K562 (cell line): Measurements from ENCODE around the gene RGL2. TPM values are rescaled to one million over a fixed set of nuclear protein-coding genes. Genes with fewer than 3 reads are reported as not detected.
A peak's percentile ranks its signal among the peaks of the same experiment; 100 is the strongest.

Experiments
- CAMTA2 ChIP-seq: fragments of 250-450 bp; sonication (Bioruptor Pico); conservative IDR thresholded peaks from 2 replicates; pipeline ENCODE4 v1.5.1; 2022
- CBX5 ChIP-seq: IDR thresholded peaks from 2 replicates; pipeline ENCODE4 v1.6.1; 2014; ENCODE audit warnings: low read depth, borderline replicate concordance
- CXXC5 ChIP-seq: fragments of 250-450 bp; sonication (Bioruptor Pico); IDR thresholded peaks from 2 replicates; pipeline ENCODE4 v1.8.0; 2022; ENCODE audit warnings: inconsistent platforms, mild to moderate bottlenecking, moderate library complexity
- DNMT1 ChIP-seq: fragments of 450-650 bp; IDR thresholded peaks from 2 replicates; pipeline ENCODE4 v1.6.1; 2016; ENCODE audit warnings: antibody characterized with exemption, mild to moderate bottlenecking
- EGR1 ChIP-seq: fragments of 450-650 bp; conservative IDR thresholded peaks from 2 replicates; pipeline ENCODE4 v1.6.1; 2017; ENCODE audit warnings: mild to moderate bottlenecking
- MYBL2 ChIP-seq, 2 experiments: fragments of 450-650 bp in 1 of 2; sonication (generic) in 1 of 2; formaldehyde crosslinking in 1 of 2; IDR thresholded peaks; 2 replicates each; pipeline versions ENCODE4 v1.6.1 to v1.8.1; 2017 to 2022; ENCODE audit warnings: borderline replicate concordance in 1 of 2, inconsistent platforms in 1 of 2, low read depth in 1 of 2, mild to moderate bottlenecking in 1 of 2, missing genetic modification reagents in 1 of 2, moderate library complexity in 1 of 2
- NFE2 ChIP-seq: IDR thresholded peaks from 2 replicates; pipeline ENCODE4 v1.6.1; 2014; ENCODE audit warnings: antibody characterized with exemption, low read depth
- SPI1 ChIP-seq: IDR thresholded peaks from 2 replicates; pipeline ENCODE4 v1.6.1; 2011; ENCODE audit warnings: low read depth, low read length, control low read depth, borderline replicate concordance
- ZNF384 ChIP-seq: IDR thresholded peaks from 2 replicates; pipeline ENCODE4 v1.6.1; 2012; ENCODE audit warnings: low read depth, low read length, improper control_type of control experiment
- polyA plus RNA-seq, 8 experiments: library from polyadenylated mRNA; depleted of rRNA in 4 of 8; stranded (reverse) in 5 of 8; unstranded in 3 of 8; fragments of >200 nt; fragmentation: Nextera tagmentation in 2 of 8; fragmentation: Illumina TruSeq in 1 of 8; extraction: Ambion mirVana in 2 of 8; extraction: Trizol in 1 of 8; gene quantifications; 2 replicates each; pipeline versions ENCODE4 v1.2.1 to v1.2.3, GENCODE V29; 2011 to 2014; ENCODE audit warnings: inconsistent platforms in 1 of 8, missing spikeins in 1 of 8
- total RNA-seq, 7 experiments: library from RNA; depleted of rRNA in 6 of 7; stranded (reverse); fragments of >200 nt in 6 of 7; fragmentation: Illumina TruSeq in 2 of 7; extraction: Trizol in 2 of 7; gene quantifications; 2 replicates each; pipeline versions ENCODE4 v1.2.1 to v1.2.3, GENCODE V29; 2011 to 2021; ENCODE audit warnings: low replicate concordance in 1 of 7
- TF ChIP-seq, protein P1 (sequence below): IDR thresholded peaks from 2 replicates; pipeline ENCODE4 v1.6.1; 2014; ENCODE audit warnings: antibody characterized with exemption
- TF ChIP-seq, protein P2 (sequence below): sonication (generic); formaldehyde crosslinking; IDR thresholded peaks from 2 replicates; pipeline ENCODE4 v1.9.0; 2022; ENCODE audit warnings: mild to moderate bottlenecking, missing genetic modification reagents
- TF ChIP-seq, protein P3 (sequence below): fragments of 200-800 bp; sonication (Bioruptor generic); IDR thresholded peaks from 2 replicates; pipeline ENCODE4 v1.6.1; 2017; ENCODE audit warnings: missing genetic modification characterization, missing compliant biosample characterization

The RGL2 gene
- total and polyA plus RNA-seq, 9 of the 15 experiments (the other 6 are each of a cell fraction or from before 2014, with no cell fraction given) = 1.8 to 57.1 (median 19.5) TPM

DNA sequence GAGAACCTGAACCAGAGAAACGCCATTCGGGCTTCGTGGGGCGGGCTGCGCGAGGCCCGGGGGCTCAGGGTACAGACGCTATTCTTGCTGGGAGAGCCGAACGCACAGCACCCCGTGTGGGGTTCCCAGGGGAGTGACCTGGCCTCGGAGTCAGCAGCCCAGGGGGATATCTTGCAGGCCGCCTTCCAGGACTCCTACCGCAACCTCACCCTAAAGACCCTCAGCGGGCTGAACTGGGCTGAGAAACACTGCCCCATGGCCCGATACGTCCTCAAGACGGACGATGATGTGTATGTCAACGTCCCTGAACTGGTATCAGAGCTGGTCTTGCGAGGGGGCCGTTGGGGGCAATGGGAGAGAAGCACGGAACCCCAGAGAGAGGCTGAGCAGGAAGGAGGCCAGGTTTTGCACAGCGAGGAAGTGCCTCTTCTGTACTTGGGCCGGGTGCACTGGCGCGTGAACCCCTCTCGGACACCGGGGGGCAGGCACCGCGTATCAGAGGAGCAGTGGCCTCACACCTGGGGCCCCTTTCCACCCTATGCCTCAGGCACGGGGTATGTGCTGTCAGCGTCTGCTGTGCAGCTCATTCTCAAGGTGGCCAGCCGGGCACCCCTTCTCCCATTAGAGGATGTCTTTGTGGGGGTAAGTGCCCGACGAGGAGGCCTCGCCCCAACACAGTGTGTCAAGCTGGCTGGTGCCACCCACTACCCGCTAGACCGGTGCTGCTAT lies 20.9 kb downstream of the RGL2 start (continued):
- TF ChIP-seq, protein P1, sequence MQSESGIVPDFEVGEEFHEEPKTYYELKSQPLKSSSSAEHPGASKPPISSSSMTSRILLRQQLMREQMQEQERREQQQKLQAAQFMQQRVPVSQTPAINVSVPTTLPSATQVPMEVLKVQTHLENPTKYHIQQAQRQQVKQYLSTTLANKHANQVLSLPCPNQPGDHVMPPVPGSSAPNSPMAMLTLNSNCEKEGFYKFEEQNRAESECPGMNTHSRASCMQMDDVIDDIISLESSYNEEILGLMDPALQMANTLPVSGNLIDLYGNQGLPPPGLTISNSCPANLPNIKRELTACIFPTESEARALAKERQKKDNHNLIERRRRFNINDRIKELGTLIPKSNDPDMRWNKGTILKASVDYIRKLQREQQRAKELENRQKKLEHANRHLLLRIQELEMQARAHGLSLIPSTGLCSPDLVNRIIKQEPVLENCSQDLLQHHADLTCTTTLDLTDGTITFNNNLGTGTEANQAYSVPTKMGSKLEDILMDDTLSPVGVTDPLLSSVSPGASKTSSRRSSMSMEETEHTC = no peak
- TF ChIP-seq NFE2 = no peak
- no peak for TF ChIP-seq EGR1
- TF ChIP-seq, protein P2, sequence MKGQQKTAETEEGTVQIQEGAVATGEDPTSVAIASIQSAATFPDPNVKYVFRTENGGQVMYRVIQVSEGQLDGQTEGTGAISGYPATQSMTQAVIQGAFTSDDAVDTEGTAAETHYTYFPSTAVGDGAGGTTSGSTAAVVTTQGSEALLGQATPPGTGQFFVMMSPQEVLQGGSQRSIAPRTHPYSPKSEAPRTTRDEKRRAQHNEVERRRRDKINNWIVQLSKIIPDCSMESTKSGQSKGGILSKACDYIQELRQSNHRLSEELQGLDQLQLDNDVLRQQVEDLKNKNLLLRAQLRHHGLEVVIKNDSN (CRISPR knock-in tag) = peak; percentile 45
- no peak for TF ChIP-seq CAMTA2 (CRISPR knock-in tag)
- no peak for TF ChIP-seq CBX5
- TF ChIP-seq CXXC5 (CRISPR knock-in tag) = no peak
- peak; percentile 60 for TF ChIP-seq SPI1
- no peak for TF ChIP-seq MYBL2 (IDR thresholded peaks at IDR 0.05; ENCODE audit: low read depth)
- TF ChIP-seq MYBL2 (CRISPR knock-in tag; IDR thresholded peaks at IDR 0.05; ENCODE audit: borderline replicate concordance) = no peak
- TF ChIP-seq ZNF384 = no peak
- TF ChIP-seq, protein P3, sequence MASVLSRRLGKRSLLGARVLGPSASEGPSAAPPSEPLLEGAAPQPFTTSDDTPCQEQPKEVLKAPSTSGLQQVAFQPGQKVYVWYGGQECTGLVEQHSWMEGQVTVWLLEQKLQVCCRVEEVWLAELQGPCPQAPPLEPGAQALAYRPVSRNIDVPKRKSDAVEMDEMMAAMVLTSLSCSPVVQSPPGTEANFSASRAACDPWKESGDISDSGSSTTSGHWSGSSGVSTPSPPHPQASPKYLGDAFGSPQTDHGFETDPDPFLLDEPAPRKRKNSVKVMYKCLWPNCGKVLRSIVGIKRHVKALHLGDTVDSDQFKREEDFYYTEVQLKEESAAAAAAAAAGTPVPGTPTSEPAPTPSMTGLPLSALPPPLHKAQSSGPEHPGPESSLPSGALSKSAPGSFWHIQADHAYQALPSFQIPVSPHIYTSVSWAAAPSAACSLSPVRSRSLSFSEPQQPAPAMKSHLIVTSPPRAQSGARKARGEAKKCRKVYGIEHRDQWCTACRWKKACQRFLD (CRISPR knock-in tag) = 0 out of 2 replicates have a peak, but pooled peaks have one; percentile 18
- no peak for TF ChIP-seq DNMT1
